D721Med (cell line): Measurements from ENCODE around the gene ZNF185.
"Not testable (repeated sequence)": the region's sequence is repeated elsewhere in the genome, so short reads cannot be mapped to it uniquely, and the experiment has no call there.

Source experiments
- DNase-seq: peaks from one replicate; pipeline ENCODE4 v3.0.0; 2011; ENCODE audit warnings: low spot score; ENCODE audit not compliant: insufficient read length
- FAIRE-seq: peaks from 2 replicates; lab custom pipeline; 2011; peaks lifted over from hg19 to GRCh38; lab: Jason Lieb, UNC
- TF ChIP-seq, protein P1 (sequence below): IDR thresholded peaks from 2 replicates; pipeline ENCODE4 v1.5.1; 2012; ENCODE audit warnings: mild to moderate bottlenecking, control low read depth; ENCODE audit not compliant: insufficient read depth; ENCODE audit errors: missing control alignments

The ZNF185 gene

DNA sequence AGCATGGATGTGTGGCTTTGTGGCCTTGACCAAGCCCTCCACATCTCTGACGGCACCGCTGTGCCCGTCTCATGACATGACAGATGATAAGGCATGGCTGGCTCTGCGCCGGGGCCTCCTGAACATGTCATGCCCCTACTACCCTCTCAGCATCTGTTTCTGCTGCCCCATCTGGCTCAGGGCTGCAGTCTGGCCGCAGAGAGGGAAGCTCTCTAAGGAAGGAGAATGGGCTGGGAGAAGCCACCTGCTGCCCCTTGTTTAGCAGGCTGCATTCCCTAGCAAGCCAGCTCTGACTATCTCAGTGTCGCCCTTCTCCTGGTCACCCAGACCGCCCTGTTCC, 7.2 kb downstream of the ZNF185 start:
- FAIRE-seq (no peak), DNase-seq (no peak)
- TF ChIP-seq, protein P1, sequence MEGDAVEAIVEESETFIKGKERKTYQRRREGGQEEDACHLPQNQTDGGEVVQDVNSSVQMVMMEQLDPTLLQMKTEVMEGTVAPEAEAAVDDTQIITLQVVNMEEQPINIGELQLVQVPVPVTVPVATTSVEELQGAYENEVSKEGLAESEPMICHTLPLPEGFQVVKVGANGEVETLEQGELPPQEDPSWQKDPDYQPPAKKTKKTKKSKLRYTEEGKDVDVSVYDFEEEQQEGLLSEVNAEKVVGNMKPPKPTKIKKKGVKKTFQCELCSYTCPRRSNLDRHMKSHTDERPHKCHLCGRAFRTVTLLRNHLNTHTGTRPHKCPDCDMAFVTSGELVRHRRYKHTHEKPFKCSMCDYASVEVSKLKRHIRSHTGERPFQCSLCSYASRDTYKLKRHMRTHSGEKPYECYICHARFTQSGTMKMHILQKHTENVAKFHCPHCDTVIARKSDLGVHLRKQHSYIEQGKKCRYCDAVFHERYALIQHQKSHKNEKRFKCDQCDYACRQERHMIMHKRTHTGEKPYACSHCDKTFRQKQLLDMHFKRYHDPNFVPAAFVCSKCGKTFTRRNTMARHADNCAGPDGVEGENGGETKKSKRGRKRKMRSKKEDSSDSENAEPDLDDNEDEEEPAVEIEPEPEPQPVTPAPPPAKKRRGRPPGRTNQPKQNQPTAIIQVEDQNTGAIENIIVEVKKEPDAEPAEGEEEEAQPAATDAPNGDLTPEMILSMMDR = no peak

DNA sequence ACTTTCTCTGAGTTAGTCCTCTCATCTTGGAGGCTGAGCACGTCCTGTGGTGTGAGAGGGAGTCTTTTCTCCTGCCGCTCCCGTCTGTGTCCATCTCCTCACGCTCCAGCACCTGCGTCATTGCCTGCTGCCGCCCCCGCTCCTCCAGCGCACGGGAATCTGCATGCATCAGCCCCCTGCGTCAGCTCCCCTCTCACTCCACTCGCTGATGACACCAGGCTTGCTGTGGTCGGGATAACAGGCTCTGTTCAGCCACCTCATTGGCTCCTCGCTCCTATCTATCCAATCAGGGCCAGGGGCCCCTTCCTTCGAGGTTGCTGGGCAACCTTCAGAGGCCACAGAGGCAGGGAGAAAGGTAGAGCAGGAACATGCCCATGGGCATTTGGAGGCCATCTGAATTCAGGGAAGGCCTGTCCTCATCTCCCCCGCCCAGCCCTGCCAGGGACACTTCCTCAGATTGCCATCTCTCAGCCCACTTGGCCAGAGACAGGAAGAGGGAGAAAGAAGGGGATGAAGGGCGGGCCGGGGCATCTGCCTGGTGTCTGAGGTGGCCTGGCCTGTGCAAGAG, 9.3 kb downstream of the ZNF185 start:
- no peak for FAIRE-seq
- TF ChIP-seq, protein P1 = no peak
- DNase-seq = no peak

DNA sequence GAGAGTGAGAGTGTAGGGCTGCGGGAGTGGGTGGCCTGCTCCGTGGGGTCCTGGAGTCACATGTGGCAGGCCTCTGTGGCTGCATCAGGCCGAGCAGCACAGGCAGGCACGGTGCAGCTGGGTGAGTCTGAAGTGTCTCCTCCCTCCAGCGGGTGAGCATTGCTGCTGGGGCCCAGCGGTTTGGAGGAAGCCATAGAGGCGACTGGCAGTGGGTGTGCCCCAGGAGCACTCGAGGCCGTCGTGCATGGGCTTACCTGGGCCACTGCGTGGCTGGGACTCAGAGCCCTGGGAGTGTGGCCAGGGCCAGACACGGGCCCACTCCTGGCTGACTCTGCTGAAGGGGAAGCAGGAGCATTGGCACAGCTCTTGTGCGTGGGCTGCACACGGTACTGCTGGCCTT, 10.6 kb downstream of the ZNF185 start:
- TF ChIP-seq, protein P1 = no peak
- FAIRE-seq (no peak), DNase-seq (no peak)

DNA sequence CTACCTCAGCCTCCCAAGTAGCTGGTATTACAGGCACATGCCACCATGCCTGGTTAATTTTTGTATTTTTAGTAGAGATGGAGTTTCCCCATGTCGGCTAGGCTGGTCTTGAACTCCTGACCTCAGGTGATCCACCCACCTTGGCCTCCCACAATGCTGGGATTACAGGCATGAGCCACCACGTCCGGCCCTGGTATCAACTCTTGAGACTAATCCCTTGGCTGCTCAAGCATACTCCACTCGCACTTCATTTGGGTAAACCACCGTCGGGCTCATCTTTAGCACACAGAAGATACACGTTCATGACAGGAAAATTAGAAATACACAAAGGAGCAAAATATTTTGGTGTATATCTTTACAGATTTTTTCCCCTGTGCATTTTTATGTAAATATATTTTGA, 12.2 kb downstream of the ZNF185 start:
- not testable (repeated sequence) for DNase-seq, FAIRE-seq

DNA sequence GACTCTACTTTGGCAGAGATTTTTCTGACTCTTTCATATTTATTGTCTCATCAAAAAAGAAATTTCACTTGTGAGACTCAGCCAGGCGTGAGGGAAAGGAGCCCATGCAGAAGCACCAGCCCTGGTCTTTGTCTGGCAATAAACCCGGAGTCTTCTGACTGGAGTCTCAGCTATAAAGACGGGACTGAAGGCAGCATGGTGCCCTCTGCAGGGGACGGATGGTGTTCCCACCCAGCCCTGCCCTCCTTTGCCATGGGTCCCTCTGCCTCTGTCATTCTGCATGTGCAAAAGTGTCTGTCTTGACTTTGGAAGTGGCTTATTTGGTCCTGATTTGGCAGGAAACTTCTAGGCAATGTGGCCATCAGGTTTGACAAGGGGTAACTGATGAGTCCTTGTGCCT, 14.2 kb downstream of the ZNF185 start:
- FAIRE-seq (no peak), DNase-seq (no peak)
- TF ChIP-seq, protein P1 = no peak

DNA sequence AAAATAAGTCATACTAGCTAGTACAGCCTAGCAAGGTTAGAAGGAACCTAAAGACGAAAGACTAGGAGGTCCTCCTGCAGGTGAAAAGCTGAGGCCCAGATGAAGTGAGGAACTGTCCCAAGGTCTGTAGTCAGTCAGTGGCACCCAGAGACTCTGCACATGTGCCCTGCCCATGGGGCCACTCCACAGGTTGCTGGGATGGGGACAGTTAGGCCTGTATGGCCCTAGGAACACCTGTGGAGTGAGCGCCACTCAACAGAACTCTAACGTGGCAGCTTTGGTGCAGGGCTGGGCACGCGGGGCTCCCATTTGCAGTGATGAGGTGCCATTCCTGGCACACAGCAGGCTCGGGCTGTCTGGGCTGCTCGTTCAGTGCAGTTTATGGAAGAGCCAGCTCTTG, 14.8 kb downstream of the ZNF185 start:
- TF ChIP-seq, protein P1 = no peak
- FAIRE-seq = no peak
- no peak for DNase-seq

DNA sequence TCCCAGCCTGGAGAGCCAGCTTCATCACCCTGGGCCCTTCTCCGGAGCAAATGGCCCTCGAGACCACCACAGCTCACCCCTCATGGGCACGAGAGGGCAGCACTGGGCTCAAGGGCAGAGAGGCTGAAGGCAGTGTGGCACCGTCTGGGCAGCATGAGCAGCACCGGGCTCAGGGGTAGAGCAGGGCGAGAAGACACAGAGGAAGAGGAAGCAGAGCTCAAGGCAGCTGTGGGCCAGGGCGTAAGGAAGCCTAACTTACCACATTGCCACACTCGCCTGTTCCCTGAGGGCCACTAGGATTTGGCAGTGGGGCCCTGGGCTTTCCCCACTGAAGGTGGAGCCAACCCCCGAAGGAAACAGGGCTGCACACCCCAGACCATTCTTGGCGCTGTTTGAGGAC, 15.5 kb downstream of the ZNF185 start:
- TF ChIP-seq, protein P1 = no peak
- FAIRE-seq (no peak), DNase-seq (no peak)

DNA sequence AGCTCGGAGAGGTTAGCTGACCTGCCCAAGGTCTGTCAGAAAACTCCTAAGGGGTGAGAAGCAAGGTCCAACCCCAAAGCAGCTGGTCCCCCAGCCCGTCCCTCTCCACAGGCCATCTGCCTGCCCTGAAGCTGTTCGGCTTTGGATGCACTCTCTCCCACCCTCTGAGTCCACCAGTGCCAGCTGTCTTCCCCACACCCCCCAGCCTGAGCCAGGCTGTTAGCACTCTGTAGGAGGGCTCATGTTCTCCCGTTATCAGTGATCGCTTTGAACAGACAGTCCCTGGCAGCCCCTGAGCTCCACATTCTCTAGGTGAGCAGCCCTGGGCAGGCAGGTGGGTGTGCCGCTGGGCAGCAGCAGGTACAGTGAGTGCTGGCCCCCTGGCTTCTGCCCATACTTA, 16.0 kb downstream of the ZNF185 start:
- DNase-seq = no peak
- TF ChIP-seq, protein P1 = no peak
- no peak for FAIRE-seq
